Adrenal gland (tissue), 5 donors: ENCODE data around the gene XCL2.
"Not testable (repeated sequence)": the region's sequence is repeated elsewhere in the genome, so short reads cannot be mapped to it uniquely, and the experiment has no call there.

ENCODE experiments used
- POLR2A ChIP-seq, 2 donors: fragments of 450-650 bp; IDR thresholded peaks; one replicate each; pipeline ENCODE4 v1.6.1; 2017; ENCODE audit warnings: antibody characterized with exemption in 2 of 2, mild to moderate bottlenecking in 2 of 2, moderate library complexity in 1 of 2
- TF ChIP-seq, protein P1 (sequence below), 6 experiments: fragments of 450-650 bp in 4 of 6; fragments of 200-600 bp in 2 of 6; sonication (generic) in 1 of 6; IDR thresholded peaks; 1 replicate in 5 of 6; 2 replicates in 1 of 6; pipeline versions ENCODE4 v1.5.1 to v1.8.0; 2016 to 2021; ENCODE audit warnings: antibody characterized with exemption in 6 of 6, mild to moderate bottlenecking in 2 of 6, moderate library complexity in 1 of 6
- donor health status: DM: no; HTN: no; CAD: no.

DNA sequence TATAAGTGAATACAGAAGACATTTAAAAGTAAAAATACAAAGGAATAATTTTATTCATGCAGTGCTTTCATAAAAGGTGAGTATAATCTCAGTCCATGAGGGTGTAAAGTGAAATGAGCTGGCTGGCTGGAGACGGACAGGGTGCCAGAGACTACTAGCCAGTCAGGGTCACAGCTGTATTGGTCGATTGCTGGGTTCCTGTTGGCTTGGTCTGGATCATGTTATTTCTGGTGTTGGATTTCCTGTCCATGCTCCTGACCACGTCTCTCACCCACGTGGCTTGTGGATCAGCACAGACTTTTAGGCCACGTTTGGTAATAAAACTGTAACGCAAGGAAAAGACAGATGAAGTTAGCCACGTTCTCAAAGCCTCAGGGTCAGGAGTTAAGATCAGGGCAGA lies 3.0 kb downstream of the XCL2 start:
- TF ChIP-seq, protein P1, sequence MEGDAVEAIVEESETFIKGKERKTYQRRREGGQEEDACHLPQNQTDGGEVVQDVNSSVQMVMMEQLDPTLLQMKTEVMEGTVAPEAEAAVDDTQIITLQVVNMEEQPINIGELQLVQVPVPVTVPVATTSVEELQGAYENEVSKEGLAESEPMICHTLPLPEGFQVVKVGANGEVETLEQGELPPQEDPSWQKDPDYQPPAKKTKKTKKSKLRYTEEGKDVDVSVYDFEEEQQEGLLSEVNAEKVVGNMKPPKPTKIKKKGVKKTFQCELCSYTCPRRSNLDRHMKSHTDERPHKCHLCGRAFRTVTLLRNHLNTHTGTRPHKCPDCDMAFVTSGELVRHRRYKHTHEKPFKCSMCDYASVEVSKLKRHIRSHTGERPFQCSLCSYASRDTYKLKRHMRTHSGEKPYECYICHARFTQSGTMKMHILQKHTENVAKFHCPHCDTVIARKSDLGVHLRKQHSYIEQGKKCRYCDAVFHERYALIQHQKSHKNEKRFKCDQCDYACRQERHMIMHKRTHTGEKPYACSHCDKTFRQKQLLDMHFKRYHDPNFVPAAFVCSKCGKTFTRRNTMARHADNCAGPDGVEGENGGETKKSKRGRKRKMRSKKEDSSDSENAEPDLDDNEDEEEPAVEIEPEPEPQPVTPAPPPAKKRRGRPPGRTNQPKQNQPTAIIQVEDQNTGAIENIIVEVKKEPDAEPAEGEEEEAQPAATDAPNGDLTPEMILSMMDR (IDR thresholded peaks at IDR 0.05), result not testable (repeated sequence)
- not testable (repeated sequence) for TF ChIP-seq POLR2A (IDR thresholded peaks at IDR 0.05)
